WTC11 (cell line): ENCODE measurements around the gene SPATA17. TPM values are rescaled to one million over a fixed set of nuclear protein-coding genes. Genes with fewer than 3 reads are reported as not detected.

Source experiments
- ATAC-seq: fragments of 200-7000 bp; cut with Tn5 transposase; 2 replicates; pipeline ENCODE4 v1.10.0; 2021; ENCODE audit warnings: mild to moderate bottlenecking, moderate library complexity
- CTCF ChIA-PET: fragments of 300-600 bp; sonication (Branson Sonifier 250); formaldehyde crosslinking; loops from one replicate; lab custom pipeline; 2021; ENCODE audit warnings: antibody characterized with exemption; lab: Charles Lee
- POLR2A ChIA-PET: fragments of 350-600 bp; sonication (Branson Sonifier 250); formaldehyde crosslinking; loops from one replicate; lab custom pipeline; 2021; ENCODE audit warnings: antibody characterized with exemption; lab: Charles Lee
- DNase-seq: peaks from one replicate; pipeline ENCODE4 v3.0.0; 2021; ENCODE audit warnings: low spot score
- H3K27ac Mint-ChIP-seq: 2 replicates; pipeline ENCODE4 v1.8.0; 2021; ENCODE audit warnings: mixed read lengths
- H3K27me3 Mint-ChIP-seq: 2 replicates; pipeline ENCODE4 v1.8.0; 2021; ENCODE audit warnings: low read depth, mild to moderate bottlenecking, moderate library complexity, mixed read lengths
- H3K36me3 Mint-ChIP-seq: 2 replicates; pipeline ENCODE4 v1.8.0; 2021; ENCODE audit warnings: mixed read lengths
- H3K4me1 Mint-ChIP-seq: 2 replicates; pipeline ENCODE4 v1.8.0; 2022; ENCODE audit warnings: mixed read lengths
- H3K4me3 Mint-ChIP-seq: 2 replicates; pipeline ENCODE4 v1.8.0; 2021; ENCODE audit warnings: mild to moderate bottlenecking, moderate library complexity, mixed read lengths
- H3K9me3 Mint-ChIP-seq: 2 replicates; pipeline ENCODE4 v1.8.0; 2021; ENCODE audit warnings: mixed read lengths
- ATF1 ChIP-seq: sonication (generic); formaldehyde crosslinking; IDR thresholded peaks from 2 replicates; pipeline ENCODE4 v1.8.1; 2023; ENCODE audit warnings: mild to moderate bottlenecking, moderate library complexity, missing genetic modification reagents
- CBFB ChIP-seq: sonication (generic); formaldehyde crosslinking; IDR thresholded peaks from 2 replicates; pipeline ENCODE4 v1.8.1; 2022; ENCODE audit warnings: mild to moderate bottlenecking, low read depth, missing genetic modification reagents
- CREM ChIP-seq: sonication (generic); formaldehyde crosslinking; IDR thresholded peaks from 2 replicates; pipeline ENCODE4 v1.8.1; 2022; ENCODE audit warnings: mild to moderate bottlenecking, missing genetic modification reagents, moderate library complexity
- EMX1 ChIP-seq: fragments of 250-450 bp; sonication (Bioruptor Pico); IDR thresholded peaks from 2 replicates; pipeline ENCODE4 v1.8.0; 2021; ENCODE audit warnings: mild to moderate bottlenecking
- FOXK1 ChIP-seq: sonication (generic); formaldehyde crosslinking; IDR thresholded peaks from 2 replicates; pipeline ENCODE4 v1.8.0; 2022; ENCODE audit warnings: mild to moderate bottlenecking, moderate library complexity, missing genetic modification reagents
- GRHL2 ChIP-seq: fragments of 250-450 bp; sonication (Bioruptor Pico); IDR thresholded peaks from 2 replicates; pipeline ENCODE4 v1.8.0; 2022; ENCODE audit warnings: mild to moderate bottlenecking, moderate library complexity; ENCODE audit not compliant: insufficient replicate concordance, severe bottlenecking
- MYBL2 ChIP-seq: sonication (generic); formaldehyde crosslinking; IDR thresholded peaks from 2 replicates; pipeline ENCODE4 v1.8.1; 2023; ENCODE audit warnings: mild to moderate bottlenecking, moderate library complexity, missing genetic modification reagents
- NR1H2 ChIP-seq: sonication (generic); formaldehyde crosslinking; IDR thresholded peaks from 2 replicates; pipeline ENCODE4 v1.9.0; 2021; ENCODE audit warnings: mild to moderate bottlenecking, moderate library complexity, missing genetic modification reagents
- NR2C2 ChIP-seq: sonication (generic); formaldehyde crosslinking; IDR thresholded peaks from 2 replicates; pipeline ENCODE4 v1.8.0; 2022; ENCODE audit warnings: mild to moderate bottlenecking, missing genetic modification reagents
- RELA ChIP-seq: sonication (generic); formaldehyde crosslinking; IDR thresholded peaks from 2 replicates; pipeline ENCODE4 v1.8.1; 2022; ENCODE audit warnings: missing genetic modification reagents, mild to moderate bottlenecking, borderline replicate concordance
- RORB ChIP-seq: fragments of 250-450 bp; sonication (Bioruptor Pico); IDR thresholded peaks from 2 replicates; pipeline ENCODE4 v1.9.0; 2021; ENCODE audit warnings: mild to moderate bottlenecking
- SMAD4 ChIP-seq: sonication (generic); formaldehyde crosslinking; IDR thresholded peaks from 2 replicates; pipeline ENCODE4 v1.8.0; 2022; ENCODE audit warnings: mild to moderate bottlenecking, missing genetic modification reagents
- ZNF138 ChIP-seq: sonication (generic); formaldehyde crosslinking; conservative IDR thresholded peaks from 2 replicates; pipeline ENCODE4 v1.8.1; 2022; ENCODE audit warnings: mild to moderate bottlenecking, moderate library complexity, missing genetic modification reagents
- ZNF263 ChIP-seq: sonication (generic); formaldehyde crosslinking; IDR thresholded peaks from 2 replicates; pipeline ENCODE4 v1.8.1; 2022; ENCODE audit warnings: low read depth, mild to moderate bottlenecking, moderate library complexity, missing genetic modification reagents
- total RNA-seq: library from RNA; stranded (reverse); gene quantifications from 3 replicates; pipeline ENCODE4 v1.2.3, GENCODE V29; 2021
- TF ChIP-seq, protein P1 (sequence below): sonication (generic); formaldehyde crosslinking; IDR thresholded peaks from 2 replicates; pipeline ENCODE4 v1.8.1; 2022; ENCODE audit warnings: mild to moderate bottlenecking, missing genetic modification reagents, moderate library complexity, borderline replicate concordance
- TF ChIP-seq, protein P2 (sequence below): fragments of 250-450 bp; sonication (Bioruptor Pico); IDR thresholded peaks from 2 replicates; pipeline ENCODE4 v1.9.0; 2021; ENCODE audit warnings: moderate library complexity, mild to moderate bottlenecking, inconsistent platforms, borderline replicate concordance
- TF ChIP-seq, protein P3 (sequence below): sonication (generic); formaldehyde crosslinking; IDR thresholded peaks from 2 replicates; pipeline ENCODE4 v1.8.1; 2022; ENCODE audit warnings: low read depth, mild to moderate bottlenecking, moderate library complexity, missing genetic modification reagents, borderline replicate concordance
- TF ChIP-seq, protein P4 (sequence below): sonication (generic); formaldehyde crosslinking; IDR thresholded peaks from 2 replicates; pipeline ENCODE4 v1.8.0; 2022; ENCODE audit warnings: mild to moderate bottlenecking, missing genetic modification reagents
- TF ChIP-seq, protein P5 (sequence below): fragments of 250-450 bp; sonication (Bioruptor Pico); IDR thresholded peaks from 2 replicates; pipeline ENCODE4 v1.9.0; 2021; ENCODE audit warnings: mild to moderate bottlenecking
- TF ChIP-seq, protein P6 (sequence below): sonication (generic); formaldehyde crosslinking; conservative IDR thresholded peaks from 2 replicates; pipeline ENCODE4 v1.8.1; 2022; ENCODE audit warnings: mild to moderate bottlenecking, missing genetic modification reagents

The SPATA17 gene
- total RNA-seq, 1 experiment from 2014 or later = 1.3 TPM

DNA sequence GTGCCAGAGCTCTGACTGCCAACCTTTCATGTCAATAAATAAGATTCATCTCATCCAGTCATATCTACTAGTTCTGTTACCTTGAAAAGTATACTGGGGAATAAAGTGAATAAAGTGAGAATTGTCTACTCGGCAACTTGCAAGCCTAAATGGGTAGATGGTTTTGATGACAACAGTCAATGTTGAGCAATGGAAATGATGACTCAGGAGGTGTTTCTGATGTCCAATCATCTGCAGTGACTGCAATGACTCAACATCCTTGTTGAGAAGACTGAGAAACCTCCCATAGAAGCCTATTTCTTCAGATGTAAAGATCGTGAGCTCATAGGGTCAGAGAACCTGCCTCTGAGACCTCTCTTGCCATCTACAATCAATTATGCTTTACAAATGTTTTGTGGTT, 276.4 kb downstream of the SPATA17 start (continued):
- TF ChIP-seq, protein P1, sequence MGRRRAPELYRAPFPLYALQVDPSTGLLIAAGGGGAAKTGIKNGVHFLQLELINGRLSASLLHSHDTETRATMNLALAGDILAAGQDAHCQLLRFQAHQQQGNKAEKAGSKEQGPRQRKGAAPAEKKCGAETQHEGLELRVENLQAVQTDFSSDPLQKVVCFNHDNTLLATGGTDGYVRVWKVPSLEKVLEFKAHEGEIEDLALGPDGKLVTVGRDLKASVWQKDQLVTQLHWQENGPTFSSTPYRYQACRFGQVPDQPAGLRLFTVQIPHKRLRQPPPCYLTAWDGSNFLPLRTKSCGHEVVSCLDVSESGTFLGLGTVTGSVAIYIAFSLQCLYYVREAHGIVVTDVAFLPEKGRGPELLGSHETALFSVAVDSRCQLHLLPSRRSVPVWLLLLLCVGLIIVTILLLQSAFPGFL (CRISPR knock-in tag) = no peak
- TF ChIP-seq ATF1 (CRISPR knock-in tag) (no peak), NR2C2 (CRISPR knock-in tag) (no peak), CBFB (CRISPR knock-in tag) (no peak), EMX1 (CRISPR knock-in tag) (no peak), GRHL2 (CRISPR knock-in tag) (no peak)
- TF ChIP-seq, protein P2, sequence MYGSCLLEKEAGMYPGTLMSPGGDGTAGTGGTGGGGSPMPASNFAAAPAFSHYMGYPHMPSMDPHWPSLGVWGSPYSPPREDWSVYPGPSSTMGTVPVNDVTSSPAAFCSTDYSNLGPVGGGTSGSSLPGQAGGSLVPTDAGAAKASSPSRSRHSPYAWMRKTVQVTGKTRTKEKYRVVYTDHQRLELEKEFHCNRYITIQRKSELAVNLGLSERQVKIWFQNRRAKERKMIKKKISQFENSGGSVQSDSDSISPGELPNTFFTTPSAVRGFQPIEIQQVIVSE (CRISPR knock-in tag) = no peak
- TF ChIP-seq, all 79 proteins: peak for 0

DNA sequence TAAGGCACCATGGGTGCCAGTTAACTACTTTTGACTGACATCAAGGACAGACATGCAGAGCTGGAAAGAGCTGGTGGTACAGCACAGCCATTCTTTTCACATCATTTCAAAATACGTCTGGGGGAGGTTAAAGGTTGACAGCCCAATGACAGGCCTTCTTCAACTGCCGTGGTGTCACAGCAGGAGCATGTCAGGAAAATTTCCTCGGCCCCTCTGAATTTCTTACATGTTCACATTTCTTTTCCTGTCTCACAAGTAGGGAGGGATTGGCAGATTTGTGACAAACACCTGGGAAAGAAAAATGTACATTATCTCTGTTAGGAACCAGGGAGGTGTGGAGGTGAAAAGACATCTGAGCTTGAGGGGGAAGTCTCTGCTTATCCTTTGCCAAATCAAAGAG, 279.1 kb downstream of the SPATA17 start:
- Mint-ChIP-seq H3K27me3 (no peaks in the 10 kb centered on the region), H3K9me3 (no peaks in the 10 kb centered on the region), H3K4me1 (no peaks in the 10 kb centered on the region), H3K27ac (no peak overlapping the region), H3K36me3 (no peaks in the 10 kb centered on the region), H3K4me3 (no peak overlapping the region)
- DNase-seq = no peak
- TF ChIP-seq RELA (no peak), CREM (CRISPR knock-in tag) (no peak), MYBL2 (CRISPR knock-in tag) (no peak), NR2C2 (CRISPR knock-in tag) (no peak), ZNF263 (no peak), SMAD4 (CRISPR knock-in tag) (no peak), NR1H2 (no peak), RORB (CRISPR knock-in tag) (no peak), ZNF138 (CRISPR knock-in tag) (no peak), FOXK1 (CRISPR knock-in tag) (no peak)
- TF ChIP-seq, protein P3, sequence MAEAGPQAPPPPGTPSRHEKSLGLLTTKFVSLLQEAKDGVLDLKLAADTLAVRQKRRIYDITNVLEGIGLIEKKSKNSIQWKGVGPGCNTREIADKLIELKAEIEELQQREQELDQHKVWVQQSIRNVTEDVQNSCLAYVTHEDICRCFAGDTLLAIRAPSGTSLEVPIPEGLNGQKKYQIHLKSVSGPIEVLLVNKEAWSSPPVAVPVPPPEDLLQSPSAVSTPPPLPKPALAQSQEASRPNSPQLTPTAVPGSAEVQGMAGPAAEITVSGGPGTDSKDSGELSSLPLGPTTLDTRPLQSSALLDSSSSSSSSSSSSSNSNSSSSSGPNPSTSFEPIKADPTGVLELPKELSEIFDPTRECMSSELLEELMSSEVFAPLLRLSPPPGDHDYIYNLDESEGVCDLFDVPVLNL (CRISPR knock-in tag) = no peak
- TF ChIP-seq, protein P4, sequence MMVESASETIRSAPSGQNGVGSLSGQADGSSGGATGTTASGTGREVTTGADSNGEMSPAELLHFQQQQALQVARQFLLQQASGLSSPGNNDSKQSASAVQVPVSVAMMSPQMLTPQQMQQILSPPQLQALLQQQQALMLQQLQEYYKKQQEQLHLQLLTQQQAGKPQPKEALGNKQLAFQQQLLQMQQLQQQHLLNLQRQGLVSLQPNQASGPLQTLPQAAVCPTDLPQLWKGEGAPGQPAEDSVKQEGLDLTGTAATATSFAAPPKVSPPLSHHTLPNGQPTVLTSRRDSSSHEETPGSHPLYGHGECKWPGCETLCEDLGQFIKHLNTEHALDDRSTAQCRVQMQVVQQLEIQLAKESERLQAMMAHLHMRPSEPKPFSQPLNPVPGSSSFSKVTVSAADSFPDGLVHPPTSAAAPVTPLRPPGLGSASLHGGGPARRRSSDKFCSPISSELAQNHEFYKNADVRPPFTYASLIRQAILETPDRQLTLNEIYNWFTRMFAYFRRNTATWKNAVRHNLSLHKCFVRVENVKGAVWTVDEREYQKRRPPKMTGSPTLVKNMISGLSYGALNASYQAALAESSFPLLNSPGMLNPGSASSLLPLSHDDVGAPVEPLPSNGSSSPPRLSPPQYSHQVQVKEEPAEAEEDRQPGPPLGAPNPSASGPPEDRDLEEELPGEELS (CRISPR knock-in tag) = no peak
- TF ChIP-seq, protein P5, sequence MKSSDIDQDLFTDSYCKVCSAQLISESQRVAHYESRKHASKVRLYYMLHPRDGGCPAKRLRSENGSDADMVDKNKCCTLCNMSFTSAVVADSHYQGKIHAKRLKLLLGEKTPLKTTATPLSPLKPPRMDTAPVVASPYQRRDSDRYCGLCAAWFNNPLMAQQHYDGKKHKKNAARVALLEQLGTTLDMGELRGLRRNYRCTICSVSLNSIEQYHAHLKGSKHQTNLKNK (CRISPR knock-in tag) = no peak
- TF ChIP-seq, protein P2 (CRISPR knock-in tag) = no peak
- TF ChIP-seq, protein P6, sequence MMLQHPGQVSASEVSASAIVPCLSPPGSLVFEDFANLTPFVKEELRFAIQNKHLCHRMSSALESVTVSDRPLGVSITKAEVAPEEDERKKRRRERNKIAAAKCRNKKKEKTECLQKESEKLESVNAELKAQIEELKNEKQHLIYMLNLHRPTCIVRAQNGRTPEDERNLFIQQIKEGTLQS = no peak
- ATAC-seq = no peak
- CTCF ChIA-PET = no interaction called here
- POLR2A ChIA-PET = interaction anchor here (0.5 kb wide), 1 partner anchor 1388 kb away, joined by 4 read pairs; no protein-coding TSS in a partner anchor
